T-helper 9 cell (primary cell): ENCODE results near the gene C9orf50.
"Not testable (repeated sequence)": the region's sequence is repeated elsewhere in the genome, so short reads cannot be mapped to it uniquely, and the experiment has no call there.

ENCODE experiments used
- DNase-seq: peaks from one replicate; pipeline ENCODE4 v3.0.0-alpha.2; 2020
- total RNA-seq, 2 donors: gene quantifications; one replicate each; lab custom pipeline; 2026; lab: John Stamatoyannopoulos, UW

Gene C9orf50
- total RNA-seq: 0 to 0.07 reads per million in 2 donors

- DNase-seq: no peak
Measured at GRCh38 chr9:129620669-129621295, at the start of gene C9orf50. C9orf50 (minus strand) TSS chr9:129621101; CDS start chr9:129620574, 527 bp downstream.

GRCh38 chr9:129669946-129670345 lies 49.0 kb upstream of the C9orf50 start:
- DNase-seq: no peak

- DNase-seq: no peak
Measured at GRCh38 chr9:129669141-129669718, 48.3 kb upstream of the C9orf50 start.

- DNase-seq: no peak
Measured at GRCh38 chr9:129667850-129668249, 46.9 kb upstream of the C9orf50 start.

GRCh38 chr9:129667378-129667777 lies 46.5 kb upstream of the C9orf50 start:
- no peak for DNase-seq

- no peak for DNase-seq
Measured at GRCh38 chr9:129666575-129666974, 45.7 kb upstream of the C9orf50 start.

- no peak for DNase-seq
Measured at GRCh38 chr9:129665814-129666520, 45.1 kb upstream of the C9orf50 start.

- no peak for DNase-seq
Measured at GRCh38 chr9:129665389-129665775, 44.5 kb upstream of the C9orf50 start, which contains the start of gene PRRX2. PRRX2 (plus strand) TSS chr9:129665647; CDS start chr9:129665868, 221 bp downstream.

- no peak for DNase-seq
Measured at GRCh38 chr9:129664746-129665388, 44.0 kb upstream of the C9orf50 start.

- not testable (repeated sequence) for DNase-seq
Measured at GRCh38 chr9:129662239-129662638, 41.3 kb upstream of the C9orf50 start.

GRCh38 chr9:129661029-129661428 lies 40.1 kb upstream of the C9orf50 start:
- no peak for DNase-seq

- no peak for DNase-seq
Measured at GRCh38 chr9:129656795-129657390, 36.0 kb upstream of the C9orf50 start.

GRCh38 chr9:129655696-129656095 lies 34.8 kb upstream of the C9orf50 start:
- DNase-seq: no peak

- no peak for DNase-seq
Measured at GRCh38 chr9:129655154-129655553, 34.3 kb upstream of the C9orf50 start.

GRCh38 chr9:129654554-129655040 lies 33.7 kb upstream of the C9orf50 start:
- DNase-seq: no peak

GRCh38 chr9:129653823-129654553 lies 33.1 kb upstream of the C9orf50 start:
- DNase-seq: no peak

GRCh38 chr9:129650680-129651235 lies 29.9 kb upstream of the C9orf50 start:
- DNase-seq: no peak

GRCh38 chr9:129649726-129650679 lies 29.1 kb upstream of the C9orf50 start:
- DNase-seq: no peak

- no peak for DNase-seq
Measured at GRCh38 chr9:129648764-129649115, 27.8 kb upstream of the C9orf50 start.

- DNase-seq: no peak
Measured at GRCh38 chr9:129648092-129648763, 27.3 kb upstream of the C9orf50 start.
